HFF-Myc (cell line): Measurements from ENCODE around the gene RETREG1.

Experiments used
- DNase-seq: peaks from one replicate; pipeline ENCODE4 v3.0.0-alpha.2; 2011; ENCODE audit warnings: low read depth; ENCODE audit errors: extremely low read depth
- H3K4me3 ChIP-seq: replicated peaks from 2 replicates; pipeline ENCODE4 v1.5.1; 2011; ENCODE audit warnings: low read depth, mild to moderate bottlenecking, control low read depth, low read length
- CTCF ChIP-seq: IDR thresholded peaks from 2 replicates; pipeline ENCODE4 v1.5.1; 2012; ENCODE audit warnings: mild to moderate bottlenecking, low read depth, low read length, control low read depth; ENCODE audit errors: missing control alignments

Gene RETREG1

GRCh38 chr5:16561660-16562059 is 55.1 kb downstream of the RETREG1 start:
- no peak for DNase-seq
- TF ChIP-seq CTCF, result no peak
- no peak overlapping the region for H3K4me3 ChIP-seq

GRCh38 chr5:16559702-16560101 is 57.1 kb downstream of the RETREG1 start:
- no peak for DNase-seq
- no peak for TF ChIP-seq CTCF

GRCh38 chr5:16558984-16559629 is 57.7 kb downstream of the RETREG1 start:
- no peak for TF ChIP-seq CTCF
- no peak for DNase-seq
- H3K4me3 ChIP-seq, result no peak overlapping the region

More at GRCh38 chr5:16559702-16560101, 57.1 kb downstream of the RETREG1 start:
- no peak overlapping the region for H3K4me3 ChIP-seq

- TF ChIP-seq CTCF, result no peak
- no peak for DNase-seq
- no peak overlapping the region for H3K4me3 ChIP-seq
Observed at GRCh38 chr5:16557477-16557876, 59.3 kb downstream of the RETREG1 start.

- no peak for TF ChIP-seq CTCF
- no peak overlapping the region for H3K4me3 ChIP-seq
- no peak for DNase-seq
Observed at GRCh38 chr5:16554110-16554509, 62.7 kb downstream of the RETREG1 start.

- DNase-seq, result peak; percentile 22
- no peak overlapping the region for H3K4me3 ChIP-seq
- peak; percentile 95 for TF ChIP-seq CTCF
Observed at GRCh38 chr5:16552666-16553343, 64.0 kb downstream of the RETREG1 start.
